SK-N-SH (cell line): Measurements from ENCODE around the gene TMED3. TPM values are rescaled to one million over a fixed set of nuclear protein-coding genes. Genes with fewer than 3 reads are reported as not detected.
A peak's percentile ranks its signal among the peaks of the same experiment; 100 is the strongest.

ENCODE experiments used
- CTCF ChIA-PET: fragments of 300-600, 350-600 bp; formaldehyde crosslinking; extraction: SDS; loops from one replicate; lab custom pipeline; 2021; lab: Yijun Ruan, JAX
- POLR2A ChIA-PET: fragments of 350-600 bp; sonication (Branson Sonifier 250); formaldehyde crosslinking; extraction: SDS; loops from one replicate; lab custom pipeline; 2020; ENCODE audit warnings: antibody characterized with exemption, inconsistent platforms; lab: Yijun Ruan, JAX
- DNase-seq: peaks from one replicate; pipeline ENCODE4 v3.0.0; 2012
- H2AFZ ChIP-seq: fragments of 200-600 bp; sonication (generic); 2 replicates; pipeline ENCODE4 v1.8.1; 2016; ENCODE audit warnings: antibody characterized with exemption, mild to moderate bottlenecking, low read depth
- H3F3A ChIP-seq: fragments of 200-600 bp; sonication (generic); replicated peaks from 2 replicates; pipeline ENCODE3; 2016; ENCODE audit warnings: antibody characterized with exemption, mild to moderate bottlenecking; ENCODE audit not compliant: insufficient read depth
- H3K27ac ChIP-seq, 2 experiments: fragments of 200-500 bp in 1 of 2; fragments of 200-600 bp in 1 of 2; sonication (Bioruptor generic) in 1 of 2; sonication (generic), shearing (Covaris generic) in 1 of 2; 2 replicates each; pipeline versions ENCODE4 v1.5.1 to v1.6.1; 2014 to 2016; ENCODE audit warnings: low read depth in 2 of 2, inconsistent platforms in 1 of 2, low read length in 1 of 2, mild to moderate bottlenecking in 1 of 2, mixed read lengths in 1 of 2
- H3K27me3 ChIP-seq: fragments of 200-600 bp; sonication (generic), shearing (Covaris generic); 2 replicates; pipeline ENCODE4 v1.6.1; 2016; ENCODE audit warnings: mixed run types; ENCODE audit not compliant: insufficient read depth
- H3K36me3 ChIP-seq, 2 experiments: fragments of 200-500 bp in 1 of 2; fragments of 200-600 bp in 1 of 2; sonication (Bioruptor generic) in 1 of 2; sonication (generic) in 1 of 2; replicated peaks in 1 of 2; 2 replicates each; pipeline versions ENCODE3 to v1.5.1; 2014 to 2016; ENCODE audit warnings: low read length in 1 of 2, mild to moderate bottlenecking in 1 of 2; ENCODE audit not compliant: insufficient read depth in 2 of 2, control insufficient read depth in 1 of 2
- H3K4me1 ChIP-seq, 2 experiments: fragments of 200-500 bp in 1 of 2; fragments of 200-600 bp in 1 of 2; sonication (Bioruptor generic) in 1 of 2; sonication (generic), shearing (Covaris generic) in 1 of 2; 2 replicates each; pipeline versions ENCODE4 v1.5.1 to v1.6.1; 2014 to 2016; ENCODE audit warnings: low read depth in 1 of 2, low read length in 1 of 2, mixed run types in 1 of 2; ENCODE audit not compliant: insufficient read depth in 2 of 2, control insufficient read depth in 1 of 2
- H3K4me2 ChIP-seq: fragments of 200-600 bp; sonication (generic), shearing (Covaris generic); 2 replicates; pipeline ENCODE4 v1.6.1; 2017; ENCODE audit warnings: mixed run types
- H3K4me3 ChIP-seq, 2 experiments: fragments of 200-500 bp in 1 of 2; fragments of 200-600 bp in 1 of 2; sonication (Bioruptor generic) in 1 of 2; sonication (generic), shearing (Covaris generic) in 1 of 2; 2 replicates each; pipeline versions ENCODE4 v1.5.1 to v1.8.1; 2014 to 2016; ENCODE audit warnings: low read depth in 2 of 2, inconsistent platforms in 1 of 2, low read length in 1 of 2, mild to moderate bottlenecking in 1 of 2, mixed read lengths in 1 of 2, moderate library complexity in 1 of 2
- H3K79me2 ChIP-seq: fragments of 200-600 bp; sonication (generic); 2 replicates; pipeline ENCODE4 v1.8.1; 2017; ENCODE audit warnings: mild to moderate bottlenecking; ENCODE audit not compliant: insufficient read depth
- H3K9ac ChIP-seq: fragments of 200-600 bp; sonication (generic); 2 replicates; pipeline ENCODE4 v1.6.1; 2017; ENCODE audit warnings: mixed run types
- H3K9me2 ChIP-seq: fragments of 200-600 bp; sonication (generic); 2 replicates; pipeline ENCODE4 v1.6.1; 2017; ENCODE audit warnings: mixed run types
- H3K9me3 ChIP-seq: fragments of 200-600 bp; sonication (generic); 2 replicates; pipeline ENCODE4 v1.6.1; 2017; ENCODE audit warnings: mixed run types, mild to moderate bottlenecking, moderate library complexity
- H4K20me1 ChIP-seq: fragments of 200-600 bp; sonication (generic); 2 replicates; pipeline ENCODE4 v1.6.1; 2017; ENCODE audit warnings: mild to moderate bottlenecking, mixed run types; ENCODE audit not compliant: insufficient read depth
- ELF1 ChIP-seq: IDR thresholded peaks from 2 replicates; pipeline ENCODE4 v1.4.0; 2012
- FOXJ3 ChIP-seq: sonication (generic); formaldehyde crosslinking; IDR thresholded peaks from 2 replicates; pipeline ENCODE4 v1.5.1; 2020; ENCODE audit warnings: mild to moderate bottlenecking, missing genetic modification reagents
- GABPA ChIP-seq: IDR thresholded peaks from 2 replicates; pipeline ENCODE4 v1.4.0; 2012; ENCODE audit warnings: low read depth, mild to moderate bottlenecking
- JUND ChIP-seq: IDR thresholded peaks from 2 replicates; pipeline ENCODE4 v1.4.0; 2012
- NRF1 ChIP-seq: IDR thresholded peaks from 2 replicates; pipeline ENCODE4 v1.6.1; 2012; ENCODE audit warnings: low read depth, mild to moderate bottlenecking, low read length
- RFX5 ChIP-seq: IDR thresholded peaks from 2 replicates; pipeline ENCODE4 v1.6.1; 2012; ENCODE audit warnings: mild to moderate bottlenecking, improper control_type of control experiment, low read length
- SIN3A ChIP-seq: IDR thresholded peaks from 2 replicates; pipeline ENCODE4 v1.6.1; 2012; ENCODE audit warnings: low read depth, mild to moderate bottlenecking, low read length, moderate library complexity, borderline replicate concordance
- SMC3 ChIP-seq: IDR thresholded peaks from 2 replicates; pipeline ENCODE4 v1.6.1; 2012; ENCODE audit warnings: low read depth, low read length, improper control_type of control experiment
- TAF1 ChIP-seq: IDR thresholded peaks from 2 replicates; pipeline ENCODE4 v1.6.1; 2012; ENCODE audit warnings: low read depth, mild to moderate bottlenecking, low read length, moderate library complexity, borderline replicate concordance
- whole genome bisulfite sequencing: methylation state at CpG from one replicate; pipeline ENCODE4 v1.1.6; 2017; ENCODE audit warnings: low lambda C conversion rate; 5-methylcytosine and 5-hydroxymethylcytosine counted together
- polyA plus RNA-seq, 3 experiments: library from polyadenylated mRNA; depleted of rRNA; stranded (reverse); fragments of >200 nt; gene quantifications; 2 replicates each; pipeline ENCODE4 v1.2.3, GENCODE V29; 2012
- TF ChIP-seq, protein P1 (sequence below): fragments of 200-600 bp; sonication (generic); IDR thresholded peaks from 2 replicates; pipeline ENCODE4 v1.6.1; 2017; ENCODE audit warnings: antibody characterized with exemption, mild to moderate bottlenecking, moderate library complexity
- TF ChIP-seq, protein P2 (sequence below): fragments of 150-350 bp; IDR thresholded peaks from 2 replicates; pipeline ENCODE4 v1.6.1; 2016; ENCODE audit warnings: mild to moderate bottlenecking, low read depth, low read length
- TF ChIP-seq, protein P3 (sequence below): IDR thresholded peaks from 2 replicates; pipeline ENCODE4 v1.6.1; 2012; ENCODE audit warnings: mild to moderate bottlenecking, low read depth, low read length, moderate library complexity
- TF ChIP-seq, protein P4 (sequence below): fragments of 150-350 bp; IDR thresholded peaks from 2 replicates; pipeline ENCODE4 v1.6.1; 2017; ENCODE audit warnings: antibody characterized with exemption, low read length, low read depth, borderline replicate concordance
- TF ChIP-seq, protein P5 (sequence below): IDR thresholded peaks from 2 replicates; pipeline ENCODE4 v1.4.0; 2012; ENCODE audit warnings: low read depth, borderline replicate concordance

The TMED3 gene
- polyA plus RNA-seq, 1 of the 3 experiments (the other 2 are of a cell fraction), result 128 TPM

DNA sequence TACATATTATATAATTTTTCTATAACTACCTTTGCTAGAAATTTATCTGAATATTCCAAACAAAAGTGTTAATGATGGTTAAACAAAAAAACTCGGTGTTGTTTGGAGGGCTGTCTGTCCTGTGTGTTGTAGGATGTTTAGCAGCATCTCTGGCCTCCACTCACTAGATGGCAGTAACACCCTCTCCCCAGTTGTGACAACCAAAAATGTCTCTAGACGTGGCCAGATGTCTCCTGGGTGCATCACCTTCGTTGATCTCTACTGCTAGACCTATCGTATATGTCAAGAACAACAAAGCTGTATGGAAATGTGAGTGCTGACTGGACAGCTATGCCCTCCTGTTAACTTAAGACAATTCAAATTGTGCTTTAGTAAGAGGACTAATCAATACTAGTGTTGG, 14.3 kb upstream of the TMED3 start:
- TF ChIP-seq NRF1, result no peak
- TF ChIP-seq FOXJ3, result no peak
- no peak for TF ChIP-seq SIN3A
- no peak for TF ChIP-seq SMC3
- TF ChIP-seq, protein P1, sequence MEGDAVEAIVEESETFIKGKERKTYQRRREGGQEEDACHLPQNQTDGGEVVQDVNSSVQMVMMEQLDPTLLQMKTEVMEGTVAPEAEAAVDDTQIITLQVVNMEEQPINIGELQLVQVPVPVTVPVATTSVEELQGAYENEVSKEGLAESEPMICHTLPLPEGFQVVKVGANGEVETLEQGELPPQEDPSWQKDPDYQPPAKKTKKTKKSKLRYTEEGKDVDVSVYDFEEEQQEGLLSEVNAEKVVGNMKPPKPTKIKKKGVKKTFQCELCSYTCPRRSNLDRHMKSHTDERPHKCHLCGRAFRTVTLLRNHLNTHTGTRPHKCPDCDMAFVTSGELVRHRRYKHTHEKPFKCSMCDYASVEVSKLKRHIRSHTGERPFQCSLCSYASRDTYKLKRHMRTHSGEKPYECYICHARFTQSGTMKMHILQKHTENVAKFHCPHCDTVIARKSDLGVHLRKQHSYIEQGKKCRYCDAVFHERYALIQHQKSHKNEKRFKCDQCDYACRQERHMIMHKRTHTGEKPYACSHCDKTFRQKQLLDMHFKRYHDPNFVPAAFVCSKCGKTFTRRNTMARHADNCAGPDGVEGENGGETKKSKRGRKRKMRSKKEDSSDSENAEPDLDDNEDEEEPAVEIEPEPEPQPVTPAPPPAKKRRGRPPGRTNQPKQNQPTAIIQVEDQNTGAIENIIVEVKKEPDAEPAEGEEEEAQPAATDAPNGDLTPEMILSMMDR, result peak; percentile 29; the same call in 1 of the 2 replicates
- TF ChIP-seq GABPA, result no peak
- TF ChIP-seq JUND, result no peak
- no peak for TF ChIP-seq ELF1
- TF ChIP-seq, all 33 proteins: peak for 1
- Histone ChIP-seq H2AFZ (no peak overlapping the region), H3K27ac (no peak overlapping the region), H3F3A (no peaks in the 10 kb centered on the region), H4K20me1 (no peaks in the 10 kb centered on the region), H3K36me3 (no peaks in the 10 kb centered on the region), H3K4me2 (no peak overlapping the region), H3K9ac (no peak overlapping the region), H3K4me3 (no peak overlapping the region), H3K9me3 (no peaks in the 10 kb centered on the region), H3K4me1 (no peaks in the 10 kb centered on the region), H3K79me2 (no peaks in the 10 kb centered on the region), H3K9me2 (no peaks in the 10 kb centered on the region), H3K27me3 (no peaks in the 10 kb centered on the region; the same call in 1 of the 2 replicates)
- 45% methylated on average over 4 of the region's 4 CpGs for WGBS
- DNase-seq, result no peak
- CTCF ChIA-PET, result interaction anchor here (1.0 to 2.6 kb wide), 3 partner anchors 12 to 269 kb away, joined by 3 to 9 read pairs (median 4); no protein-coding TSS in a partner anchor
- POLR2A ChIA-PET, result no interaction called here

DNA sequence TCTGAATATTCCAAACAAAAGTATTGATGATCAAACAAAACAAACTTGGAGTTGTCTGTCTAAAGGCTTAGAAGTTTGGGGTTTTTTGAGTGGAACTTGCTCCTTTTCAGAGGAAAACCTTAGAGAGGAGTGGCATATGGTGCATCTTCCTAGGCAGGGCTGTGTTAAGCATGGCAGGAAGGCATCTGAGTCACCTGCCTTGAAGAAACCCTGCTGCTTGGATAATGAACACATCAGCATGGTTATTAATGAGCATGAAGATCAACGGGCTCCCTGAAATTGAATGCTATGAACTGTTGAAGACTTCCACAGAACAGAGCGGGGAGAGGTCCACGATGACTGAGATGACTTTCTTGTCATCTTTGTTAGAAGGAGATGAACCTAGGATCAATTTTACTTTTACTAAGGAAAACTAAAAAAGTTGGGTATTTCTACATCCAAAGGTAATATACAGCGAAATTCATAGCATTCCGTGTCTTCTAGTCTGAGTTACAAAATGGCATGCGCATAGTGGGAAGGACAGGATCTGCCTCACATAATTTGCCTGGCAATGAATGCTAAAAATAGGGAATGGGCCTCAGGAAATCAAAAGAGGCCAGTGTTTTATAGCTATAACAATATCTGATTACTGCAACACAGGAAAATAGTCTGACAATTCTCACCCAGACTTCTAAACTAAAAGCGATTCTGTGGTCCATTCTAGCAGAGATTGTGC, 11.6 kb upstream of the TMED3 start:
- 37% methylated on average over 7 of the region's 7 CpGs for WGBS
- no peak overlapping the region for H3K9ac ChIP-seq
- H3K4me1 ChIP-seq, result no peaks in the 10 kb centered on the region
- no peaks in the 10 kb centered on the region for H3K9me2 ChIP-seq
- no peaks in the 10 kb centered on the region; the same call in 1 of the 2 replicates for H3K27me3 ChIP-seq
- no peaks in the 10 kb centered on the region for H3K36me3 ChIP-seq
- no peaks in the 10 kb centered on the region for H3K79me2 ChIP-seq
- TF ChIP-seq, protein P2, sequence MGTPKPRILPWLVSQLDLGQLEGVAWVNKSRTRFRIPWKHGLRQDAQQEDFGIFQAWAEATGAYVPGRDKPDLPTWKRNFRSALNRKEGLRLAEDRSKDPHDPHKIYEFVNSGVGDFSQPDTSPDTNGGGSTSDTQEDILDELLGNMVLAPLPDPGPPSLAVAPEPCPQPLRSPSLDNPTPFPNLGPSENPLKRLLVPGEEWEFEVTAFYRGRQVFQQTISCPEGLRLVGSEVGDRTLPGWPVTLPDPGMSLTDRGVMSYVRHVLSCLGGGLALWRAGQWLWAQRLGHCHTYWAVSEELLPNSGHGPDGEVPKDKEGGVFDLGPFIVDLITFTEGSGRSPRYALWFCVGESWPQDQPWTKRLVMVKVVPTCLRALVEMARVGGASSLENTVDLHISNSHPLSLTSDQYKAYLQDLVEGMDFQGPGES, result no peak
- TF ChIP-seq, protein P1, result no peak
- TF ChIP-seq TAF1 (no peak), RFX5 (no peak)
- TF ChIP-seq, protein P3, sequence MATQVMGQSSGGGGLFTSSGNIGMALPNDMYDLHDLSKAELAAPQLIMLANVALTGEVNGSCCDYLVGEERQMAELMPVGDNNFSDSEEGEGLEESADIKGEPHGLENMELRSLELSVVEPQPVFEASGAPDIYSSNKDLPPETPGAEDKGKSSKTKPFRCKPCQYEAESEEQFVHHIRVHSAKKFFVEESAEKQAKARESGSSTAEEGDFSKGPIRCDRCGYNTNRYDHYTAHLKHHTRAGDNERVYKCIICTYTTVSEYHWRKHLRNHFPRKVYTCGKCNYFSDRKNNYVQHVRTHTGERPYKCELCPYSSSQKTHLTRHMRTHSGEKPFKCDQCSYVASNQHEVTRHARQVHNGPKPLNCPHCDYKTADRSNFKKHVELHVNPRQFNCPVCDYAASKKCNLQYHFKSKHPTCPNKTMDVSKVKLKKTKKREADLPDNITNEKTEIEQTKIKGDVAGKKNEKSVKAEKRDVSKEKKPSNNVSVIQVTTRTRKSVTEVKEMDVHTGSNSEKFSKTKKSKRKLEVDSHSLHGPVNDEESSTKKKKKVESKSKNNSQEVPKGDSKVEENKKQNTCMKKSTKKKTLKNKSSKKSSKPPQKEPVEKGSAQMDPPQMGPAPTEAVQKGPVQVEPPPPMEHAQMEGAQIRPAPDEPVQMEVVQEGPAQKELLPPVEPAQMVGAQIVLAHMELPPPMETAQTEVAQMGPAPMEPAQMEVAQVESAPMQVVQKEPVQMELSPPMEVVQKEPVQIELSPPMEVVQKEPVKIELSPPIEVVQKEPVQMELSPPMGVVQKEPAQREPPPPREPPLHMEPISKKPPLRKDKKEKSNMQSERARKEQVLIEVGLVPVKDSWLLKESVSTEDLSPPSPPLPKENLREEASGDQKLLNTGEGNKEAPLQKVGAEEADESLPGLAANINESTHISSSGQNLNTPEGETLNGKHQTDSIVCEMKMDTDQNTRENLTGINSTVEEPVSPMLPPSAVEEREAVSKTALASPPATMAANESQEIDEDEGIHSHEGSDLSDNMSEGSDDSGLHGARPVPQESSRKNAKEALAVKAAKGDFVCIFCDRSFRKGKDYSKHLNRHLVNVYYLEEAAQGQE, result no peak
- TF ChIP-seq, protein P4, sequence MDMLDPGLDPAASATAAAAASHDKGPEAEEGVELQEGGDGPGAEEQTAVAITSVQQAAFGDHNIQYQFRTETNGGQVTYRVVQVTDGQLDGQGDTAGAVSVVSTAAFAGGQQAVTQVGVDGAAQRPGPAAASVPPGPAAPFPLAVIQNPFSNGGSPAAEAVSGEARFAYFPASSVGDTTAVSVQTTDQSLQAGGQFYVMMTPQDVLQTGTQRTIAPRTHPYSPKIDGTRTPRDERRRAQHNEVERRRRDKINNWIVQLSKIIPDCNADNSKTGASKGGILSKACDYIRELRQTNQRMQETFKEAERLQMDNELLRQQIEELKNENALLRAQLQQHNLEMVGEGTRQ, result no peak
- TF ChIP-seq, protein P5, sequence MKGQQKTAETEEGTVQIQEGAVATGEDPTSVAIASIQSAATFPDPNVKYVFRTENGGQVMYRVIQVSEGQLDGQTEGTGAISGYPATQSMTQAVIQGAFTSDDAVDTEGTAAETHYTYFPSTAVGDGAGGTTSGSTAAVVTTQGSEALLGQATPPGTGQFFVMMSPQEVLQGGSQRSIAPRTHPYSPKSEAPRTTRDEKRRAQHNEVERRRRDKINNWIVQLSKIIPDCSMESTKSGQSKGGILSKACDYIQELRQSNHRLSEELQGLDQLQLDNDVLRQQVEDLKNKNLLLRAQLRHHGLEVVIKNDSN, result no peak
- POLR2A ChIA-PET, result no interaction called here
- H3K4me2 ChIP-seq, result no peak overlapping the region
- CTCF ChIA-PET, result interaction anchor here (2.6 kb wide), 1 partner anchor 271 kb away, joined by 9 read pairs; no protein-coding TSS in a partner anchor
- no peak overlapping the region for H2AFZ ChIP-seq
- no peaks in the 10 kb centered on the region for H4K20me1 ChIP-seq
- no peaks in the 10 kb centered on the region for H3K9me3 ChIP-seq
- no peaks in the 10 kb centered on the region for H3F3A ChIP-seq
- no peak overlapping the region for H3K27ac ChIP-seq
- no peak for DNase-seq
- no peak overlapping the region for H3K4me3 ChIP-seq
